Measurements from ENCODE around the gene ATP7B. TPM values are rescaled to one million over a fixed set of nuclear protein-coding genes. Genes with fewer than 3 reads are reported as not detected.
A peak's percentile ranks its signal among the peaks of the same experiment; 100 is the strongest.

ATP7B gene
- total and polyA plus RNA-seq, 2 experiments from 2014 or later: 2.2 to 12.8 TPM

DNA sequence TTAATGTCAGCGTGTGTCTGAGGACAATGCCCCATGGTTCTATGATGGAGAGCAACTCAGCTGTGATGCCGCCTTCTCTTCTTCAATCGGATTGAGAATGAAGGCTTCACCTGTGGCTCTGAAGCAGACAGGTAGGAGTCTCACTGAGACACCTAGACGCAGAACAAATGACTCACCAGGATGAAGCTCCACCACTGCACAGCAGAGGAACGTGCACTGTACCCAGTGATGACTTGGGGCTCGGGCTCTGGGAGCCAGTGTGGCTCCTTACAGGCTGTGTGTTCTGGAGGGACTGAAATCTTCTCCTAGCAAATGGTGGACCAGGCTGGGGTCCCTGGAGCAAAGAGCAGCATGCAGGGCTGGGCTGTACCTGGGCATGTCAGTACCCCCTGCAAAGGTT, 105.5 kb downstream of the ATP7B start:
- Histone ChIP-seq H3K27me3 (ENCODE audit: insufficient read depth) (no peaks in the 10 kb centered on the region), H3K4me2 (no peak overlapping the region), H2AFZ (no peak overlapping the region), H3K4me1 (ENCODE audit: insufficient read depth) (peaks cover 3% of the 10 kb centered on the region; the same call in 1 of the 2 replicates), H3K9me2 (ENCODE audit: insufficient read depth) (no peaks in the 10 kb centered on the region; the same call in 1 of the 2 replicates), H3K27ac (ENCODE audit: low read depth) (no peak overlapping the region), H3K4me3 (no peak overlapping the region), H3F3A (replicated peaks; ENCODE audit: low read depth) (no peaks in the 10 kb centered on the region), H3K79me2 (replicated peaks; ENCODE audit: insufficient read depth) (no peaks in the 10 kb centered on the region), H3K36me3 (ENCODE audit: insufficient read depth) (no peaks in the 10 kb centered on the region), H4K20me1 (replicated peaks; ENCODE audit: insufficient read depth) (no peaks in the 10 kb centered on the region)
- Mint-ChIP-seq H3K27ac (no peak overlapping the region), H3K27me3 (ENCODE audit: insufficient read depth, low read depth, poor library complexity) (peaks cover 4% of the 10 kb centered on the region), H3K4me1 (peaks cover 14% of the 10 kb centered on the region), H3K36me3 (ENCODE audit: low read depth) (no peaks in the 10 kb centered on the region), H3K9me3 (no peaks in the 10 kb centered on the region), H3K4me3 (no peak overlapping the region)
- TF ChIP-seq POLR2AphosphoS5 (IDR thresholded peaks at IDR 0.05; ENCODE audit: low read depth): no peak
- no peak for TF ChIP-seq EZH2 (IDR thresholded peaks at IDR 0.05; ENCODE audit: low read depth, unreplicated experiment)
- TF ChIP-seq STAT1 (IDR thresholded peaks at IDR 0.05; ENCODE audit: unreplicated experiment): no peak
- no peak for TF ChIP-seq NANOG (IDR thresholded peaks at IDR 0.05; ENCODE audit: borderline replicate concordance)
- TF ChIP-seq, protein P1, sequence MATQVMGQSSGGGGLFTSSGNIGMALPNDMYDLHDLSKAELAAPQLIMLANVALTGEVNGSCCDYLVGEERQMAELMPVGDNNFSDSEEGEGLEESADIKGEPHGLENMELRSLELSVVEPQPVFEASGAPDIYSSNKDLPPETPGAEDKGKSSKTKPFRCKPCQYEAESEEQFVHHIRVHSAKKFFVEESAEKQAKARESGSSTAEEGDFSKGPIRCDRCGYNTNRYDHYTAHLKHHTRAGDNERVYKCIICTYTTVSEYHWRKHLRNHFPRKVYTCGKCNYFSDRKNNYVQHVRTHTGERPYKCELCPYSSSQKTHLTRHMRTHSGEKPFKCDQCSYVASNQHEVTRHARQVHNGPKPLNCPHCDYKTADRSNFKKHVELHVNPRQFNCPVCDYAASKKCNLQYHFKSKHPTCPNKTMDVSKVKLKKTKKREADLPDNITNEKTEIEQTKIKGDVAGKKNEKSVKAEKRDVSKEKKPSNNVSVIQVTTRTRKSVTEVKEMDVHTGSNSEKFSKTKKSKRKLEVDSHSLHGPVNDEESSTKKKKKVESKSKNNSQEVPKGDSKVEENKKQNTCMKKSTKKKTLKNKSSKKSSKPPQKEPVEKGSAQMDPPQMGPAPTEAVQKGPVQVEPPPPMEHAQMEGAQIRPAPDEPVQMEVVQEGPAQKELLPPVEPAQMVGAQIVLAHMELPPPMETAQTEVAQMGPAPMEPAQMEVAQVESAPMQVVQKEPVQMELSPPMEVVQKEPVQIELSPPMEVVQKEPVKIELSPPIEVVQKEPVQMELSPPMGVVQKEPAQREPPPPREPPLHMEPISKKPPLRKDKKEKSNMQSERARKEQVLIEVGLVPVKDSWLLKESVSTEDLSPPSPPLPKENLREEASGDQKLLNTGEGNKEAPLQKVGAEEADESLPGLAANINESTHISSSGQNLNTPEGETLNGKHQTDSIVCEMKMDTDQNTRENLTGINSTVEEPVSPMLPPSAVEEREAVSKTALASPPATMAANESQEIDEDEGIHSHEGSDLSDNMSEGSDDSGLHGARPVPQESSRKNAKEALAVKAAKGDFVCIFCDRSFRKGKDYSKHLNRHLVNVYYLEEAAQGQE (IDR thresholded peaks at IDR 0.05; ENCODE audit: unreplicated experiment): no peak
- no peak for TF ChIP-seq EZH2phosphoT487 (IDR thresholded peaks at IDR 0.05; ENCODE audit: unreplicated experiment)
- no peak for TF ChIP-seq JUNB (IDR thresholded peaks at IDR 0.05; ENCODE audit: unreplicated experiment)
- TF ChIP-seq, protein P2, sequence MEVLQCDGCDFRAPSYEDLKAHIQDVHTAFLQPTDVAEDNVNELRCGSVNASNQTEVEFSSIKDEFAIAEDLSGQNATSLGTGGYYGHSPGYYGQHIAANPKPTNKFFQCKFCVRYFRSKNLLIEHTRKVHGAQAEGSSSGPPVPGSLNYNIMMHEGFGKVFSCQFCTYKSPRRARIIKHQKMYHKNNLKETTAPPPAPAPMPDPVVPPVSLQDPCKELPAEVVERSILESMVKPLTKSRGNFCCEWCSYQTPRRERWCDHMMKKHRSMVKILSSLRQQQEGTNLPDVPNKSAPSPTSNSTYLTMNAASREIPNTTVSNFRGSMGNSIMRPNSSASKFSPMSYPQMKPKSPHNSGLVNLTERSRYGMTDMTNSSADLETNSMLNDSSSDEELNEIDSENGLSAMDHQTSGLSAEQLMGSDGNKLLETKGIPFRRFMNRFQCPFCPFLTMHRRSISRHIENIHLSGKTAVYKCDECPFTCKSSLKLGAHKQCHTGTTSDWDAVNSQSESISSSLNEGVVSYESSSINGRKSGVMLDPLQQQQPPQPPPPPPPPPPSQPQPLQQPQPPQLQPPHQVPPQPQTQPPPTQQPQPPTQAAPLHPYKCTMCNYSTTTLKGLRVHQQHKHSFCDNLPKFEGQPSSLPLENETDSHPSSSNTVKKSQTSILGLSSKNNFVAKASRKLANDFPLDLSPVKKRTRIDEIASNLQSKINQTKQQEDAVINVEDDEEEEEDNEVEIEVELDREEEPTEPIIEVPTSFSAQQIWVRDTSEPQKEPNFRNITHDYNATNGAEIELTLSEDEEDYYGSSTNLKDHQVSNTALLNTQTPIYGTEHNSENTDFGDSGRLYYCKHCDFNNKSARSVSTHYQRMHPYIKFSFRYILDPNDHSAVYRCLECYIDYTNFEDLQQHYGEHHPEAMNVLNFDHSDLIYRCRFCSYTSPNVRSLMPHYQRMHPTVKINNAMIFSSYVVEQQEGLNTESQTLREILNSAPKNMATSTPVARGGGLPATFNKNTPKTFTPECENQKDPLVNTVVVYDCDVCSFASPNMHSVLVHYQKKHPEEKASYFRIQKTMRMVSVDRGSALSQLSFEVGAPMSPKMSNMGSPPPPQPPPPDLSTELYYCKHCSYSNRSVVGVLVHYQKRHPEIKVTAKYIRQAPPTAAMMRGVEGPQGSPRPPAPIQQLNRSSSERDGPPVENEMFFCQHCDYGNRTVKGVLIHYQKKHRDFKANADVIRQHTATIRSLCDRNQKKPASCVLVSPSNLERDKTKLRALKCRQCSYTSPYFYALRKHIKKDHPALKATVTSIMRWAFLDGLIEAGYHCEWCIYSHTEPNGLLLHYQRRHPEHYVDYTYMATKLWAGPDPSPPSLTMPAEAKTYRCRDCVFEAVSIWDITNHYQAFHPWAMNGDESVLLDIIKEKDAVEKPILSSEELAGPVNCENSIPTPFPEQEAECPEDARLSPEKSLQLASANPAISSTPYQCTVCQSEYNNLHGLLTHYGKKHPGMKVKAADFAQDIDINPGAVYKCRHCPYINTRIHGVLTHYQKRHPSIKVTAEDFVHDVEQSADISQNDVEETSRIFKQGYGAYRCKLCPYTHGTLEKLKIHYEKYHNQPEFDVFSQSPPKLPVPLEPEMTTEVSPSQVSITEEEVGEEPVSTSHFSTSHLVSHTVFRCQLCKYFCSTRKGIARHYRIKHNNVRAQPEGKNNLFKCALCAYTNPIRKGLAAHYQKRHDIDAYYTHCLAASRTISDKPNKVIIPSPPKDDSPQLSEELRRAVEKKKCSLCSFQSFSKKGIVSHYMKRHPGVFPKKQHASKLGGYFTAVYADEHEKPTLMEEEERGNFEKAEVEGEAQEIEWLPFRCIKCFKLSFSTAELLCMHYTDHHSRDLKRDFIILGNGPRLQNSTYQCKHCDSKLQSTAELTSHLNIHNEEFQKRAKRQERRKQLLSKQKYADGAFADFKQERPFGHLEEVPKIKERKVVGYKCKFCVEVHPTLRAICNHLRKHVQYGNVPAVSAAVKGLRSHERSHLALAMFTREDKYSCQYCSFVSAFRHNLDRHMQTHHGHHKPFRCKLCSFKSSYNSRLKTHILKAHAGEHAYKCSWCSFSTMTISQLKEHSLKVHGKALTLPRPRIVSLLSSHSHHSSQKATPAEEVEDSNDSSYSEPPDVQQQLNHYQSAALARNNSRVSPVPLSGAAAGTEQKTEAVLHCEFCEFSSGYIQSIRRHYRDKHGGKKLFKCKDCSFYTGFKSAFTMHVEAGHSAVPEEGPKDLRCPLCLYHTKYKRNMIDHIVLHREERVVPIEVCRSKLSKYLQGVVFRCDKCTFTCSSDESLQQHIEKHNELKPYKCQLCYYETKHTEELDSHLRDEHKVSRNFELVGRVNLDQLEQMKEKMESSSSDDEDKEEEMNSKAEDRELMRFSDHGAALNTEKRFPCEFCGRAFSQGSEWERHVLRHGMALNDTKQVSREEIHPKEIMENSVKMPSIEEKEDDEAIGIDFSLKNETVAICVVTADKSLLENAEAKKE (CRISPR knock-in tag; IDR thresholded peaks at IDR 0.05): no peak
- TF ChIP-seq ZNF114 (CRISPR knock-in tag; IDR thresholded peaks at IDR 0.05): no peak
- TF ChIP-seq, protein P3, sequence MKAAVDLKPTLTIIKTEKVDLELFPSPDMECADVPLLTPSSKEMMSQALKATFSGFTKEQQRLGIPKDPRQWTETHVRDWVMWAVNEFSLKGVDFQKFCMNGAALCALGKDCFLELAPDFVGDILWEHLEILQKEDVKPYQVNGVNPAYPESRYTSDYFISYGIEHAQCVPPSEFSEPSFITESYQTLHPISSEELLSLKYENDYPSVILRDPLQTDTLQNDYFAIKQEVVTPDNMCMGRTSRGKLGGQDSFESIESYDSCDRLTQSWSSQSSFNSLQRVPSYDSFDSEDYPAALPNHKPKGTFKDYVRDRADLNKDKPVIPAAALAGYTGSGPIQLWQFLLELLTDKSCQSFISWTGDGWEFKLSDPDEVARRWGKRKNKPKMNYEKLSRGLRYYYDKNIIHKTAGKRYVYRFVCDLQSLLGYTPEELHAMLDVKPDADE (IDR thresholded peaks at IDR 0.05): no peak
- TF ChIP-seq, protein P4, sequence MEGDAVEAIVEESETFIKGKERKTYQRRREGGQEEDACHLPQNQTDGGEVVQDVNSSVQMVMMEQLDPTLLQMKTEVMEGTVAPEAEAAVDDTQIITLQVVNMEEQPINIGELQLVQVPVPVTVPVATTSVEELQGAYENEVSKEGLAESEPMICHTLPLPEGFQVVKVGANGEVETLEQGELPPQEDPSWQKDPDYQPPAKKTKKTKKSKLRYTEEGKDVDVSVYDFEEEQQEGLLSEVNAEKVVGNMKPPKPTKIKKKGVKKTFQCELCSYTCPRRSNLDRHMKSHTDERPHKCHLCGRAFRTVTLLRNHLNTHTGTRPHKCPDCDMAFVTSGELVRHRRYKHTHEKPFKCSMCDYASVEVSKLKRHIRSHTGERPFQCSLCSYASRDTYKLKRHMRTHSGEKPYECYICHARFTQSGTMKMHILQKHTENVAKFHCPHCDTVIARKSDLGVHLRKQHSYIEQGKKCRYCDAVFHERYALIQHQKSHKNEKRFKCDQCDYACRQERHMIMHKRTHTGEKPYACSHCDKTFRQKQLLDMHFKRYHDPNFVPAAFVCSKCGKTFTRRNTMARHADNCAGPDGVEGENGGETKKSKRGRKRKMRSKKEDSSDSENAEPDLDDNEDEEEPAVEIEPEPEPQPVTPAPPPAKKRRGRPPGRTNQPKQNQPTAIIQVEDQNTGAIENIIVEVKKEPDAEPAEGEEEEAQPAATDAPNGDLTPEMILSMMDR (conservative IDR thresholded peaks at IDR 0.05; ENCODE audit: low read depth in 2 of 2): no peak
- TF ChIP-seq ZNF331 (CRISPR knock-in tag; IDR thresholded peaks at IDR 0.05; ENCODE audit: low read depth): no peak
- no peak for TF ChIP-seq CREB1 (CRISPR knock-in tag; IDR thresholded peaks at IDR 0.05; ENCODE audit: low read depth)
- DNase-seq (ENCODE audit: low spot score) (no peak), ATAC-seq (peak; percentile 52)
